Germinal center (tissue), 1 donor: Measurements from ENCODE around the gene CMKLR1.

ENCODE experiments used
- DNase-seq: peaks from one replicate; pipeline ENCODE4 v3.0.0; 2012; ENCODE audit warnings: mixed read lengths, low spot score

Gene CMKLR1

DNA sequence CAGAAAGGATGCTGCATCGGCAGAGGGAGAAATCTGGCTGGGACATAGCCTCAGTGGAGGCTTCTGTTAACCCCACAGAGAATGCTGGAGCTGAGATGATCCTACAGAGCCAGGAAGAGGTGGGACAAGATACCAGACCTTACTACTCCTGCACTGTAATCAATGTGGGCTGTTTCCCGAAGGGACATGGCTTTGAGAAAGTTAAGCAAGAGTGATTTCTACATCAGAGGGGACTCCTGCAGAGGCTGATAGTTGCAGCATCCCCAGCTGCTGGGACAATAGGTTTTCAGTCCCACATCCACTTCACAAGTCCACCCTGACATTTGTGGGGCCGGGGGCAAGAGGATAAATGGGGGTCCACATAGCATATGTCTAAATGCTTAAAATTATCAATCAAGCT, 22.5 kb upstream of the CMKLR1 start:
- DNase-seq: no peak

DNA sequence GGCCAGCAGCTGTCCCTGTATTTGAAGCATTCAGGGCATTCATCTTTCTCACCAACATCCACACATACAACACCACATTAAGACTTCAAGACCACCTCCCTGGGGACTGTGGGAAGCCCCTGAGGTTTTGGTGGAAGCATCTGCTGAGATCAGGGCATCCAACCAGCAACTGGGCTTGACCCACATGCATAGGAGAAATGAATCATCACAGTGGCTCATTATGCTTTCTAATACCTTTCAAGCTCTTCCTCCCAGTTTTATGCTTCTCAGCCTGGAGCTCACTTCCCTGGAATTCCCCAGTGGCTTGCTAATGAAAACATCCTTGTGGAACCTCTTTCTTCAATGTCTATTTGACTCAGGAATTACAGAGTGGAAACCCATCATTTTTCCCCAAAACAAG, 21.4 kb upstream of the CMKLR1 start:
- no peak for DNase-seq

- DNase-seq: no peak
Observed at GRCh38 chr12:108360057-108360456, 20.9 kb upstream of the CMKLR1 start.

DNA sequence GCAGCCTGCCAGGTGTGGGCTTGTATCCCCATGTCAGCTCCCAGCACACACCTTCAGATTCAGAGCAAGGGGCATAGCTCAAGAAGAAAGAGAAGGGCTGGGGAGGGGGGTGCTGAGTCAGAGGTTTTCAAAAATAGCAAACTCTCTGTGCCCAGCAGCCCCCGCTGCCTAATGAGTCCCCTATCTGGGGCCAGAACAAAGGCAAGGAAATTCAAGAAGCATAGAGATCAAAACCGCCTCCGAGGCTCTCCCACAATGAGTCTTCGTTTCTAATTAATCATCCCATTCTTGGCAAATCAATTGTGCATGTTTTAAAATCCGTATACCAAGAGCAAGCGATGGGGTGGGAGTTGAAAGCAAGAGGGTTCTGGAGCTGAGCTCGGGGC, 19.5 kb upstream of the CMKLR1 start:
- DNase-seq: no peak

DNA sequence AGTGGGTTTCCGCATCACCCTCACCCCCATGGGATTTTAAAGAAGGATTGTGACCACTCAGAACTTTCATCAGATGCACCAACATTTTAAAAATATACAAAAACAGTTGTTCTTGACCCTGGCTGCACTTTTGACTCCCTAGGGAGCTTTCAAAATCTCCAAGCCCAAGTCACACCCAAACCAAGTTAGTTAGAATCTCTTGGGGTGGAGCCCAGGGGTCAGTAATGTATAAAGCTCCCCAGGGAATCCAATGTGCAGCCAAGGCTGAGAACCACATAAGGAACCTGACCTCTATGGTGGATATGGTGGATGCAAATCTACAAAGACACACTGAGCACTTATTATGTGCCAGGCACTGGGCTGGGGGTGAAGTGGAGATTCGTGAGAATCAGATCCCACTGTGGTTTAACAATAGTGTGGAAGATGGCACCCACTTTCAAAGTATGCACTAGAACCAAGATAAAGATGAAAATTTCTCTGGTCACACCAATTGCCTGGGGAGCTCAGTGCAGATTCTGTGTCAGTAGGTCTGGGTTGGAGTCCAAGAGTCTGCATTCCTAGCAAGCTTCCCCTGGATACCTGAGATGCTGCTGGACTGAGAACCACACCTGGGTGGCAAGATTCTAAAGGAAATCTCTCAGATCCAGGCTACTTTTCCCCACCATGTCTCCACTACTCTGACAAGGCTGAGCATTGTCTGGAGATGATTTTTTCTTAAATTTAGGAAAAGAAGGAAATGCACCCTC, 18.9 kb upstream of the CMKLR1 start:
- no peak for DNase-seq

DNA sequence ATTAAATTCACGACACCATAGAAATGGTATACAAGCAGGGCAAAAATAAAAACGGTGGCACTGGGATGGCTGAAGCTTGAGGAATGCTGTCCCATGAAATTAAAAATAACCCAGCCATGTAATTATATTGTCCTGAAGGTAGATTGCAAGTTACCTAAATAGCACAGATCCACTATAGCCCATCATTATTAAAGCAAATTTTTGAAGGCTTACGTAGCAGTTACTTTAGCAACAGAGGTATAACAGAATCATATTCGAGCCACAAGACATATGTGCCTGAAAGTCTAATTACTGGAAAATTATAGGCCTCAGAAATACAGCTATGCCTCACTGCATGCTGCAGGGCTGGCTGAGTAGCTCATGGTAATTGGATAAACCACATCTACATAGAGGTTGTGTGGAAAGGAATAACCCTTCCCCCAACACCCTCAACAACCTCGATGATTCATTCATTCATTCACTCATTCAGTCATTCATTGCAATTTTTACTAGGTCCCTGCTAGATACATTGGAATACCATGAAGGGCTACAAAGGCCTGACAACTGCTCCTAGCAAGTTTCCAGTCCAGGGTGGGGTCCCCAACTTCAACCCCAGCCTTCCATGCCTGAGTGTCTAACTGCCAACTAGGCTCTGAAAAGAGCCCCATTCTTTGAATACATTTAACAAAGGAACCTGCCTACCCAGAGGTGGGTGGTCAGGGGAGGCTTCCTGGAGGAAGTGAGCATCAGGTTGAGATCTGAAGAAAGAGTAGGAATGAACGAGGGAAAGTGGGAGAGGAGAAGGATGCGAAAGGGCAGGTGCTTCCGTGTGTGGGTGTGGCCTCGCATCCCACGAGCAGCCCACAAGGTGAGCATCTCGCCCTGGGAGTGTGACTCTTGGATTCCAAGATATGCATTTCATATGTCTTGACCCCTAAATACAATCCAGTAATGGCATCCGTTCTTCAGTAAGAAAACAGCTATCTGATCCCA, 18.0 kb upstream of the CMKLR1 start:
- no peak for DNase-seq

DNA sequence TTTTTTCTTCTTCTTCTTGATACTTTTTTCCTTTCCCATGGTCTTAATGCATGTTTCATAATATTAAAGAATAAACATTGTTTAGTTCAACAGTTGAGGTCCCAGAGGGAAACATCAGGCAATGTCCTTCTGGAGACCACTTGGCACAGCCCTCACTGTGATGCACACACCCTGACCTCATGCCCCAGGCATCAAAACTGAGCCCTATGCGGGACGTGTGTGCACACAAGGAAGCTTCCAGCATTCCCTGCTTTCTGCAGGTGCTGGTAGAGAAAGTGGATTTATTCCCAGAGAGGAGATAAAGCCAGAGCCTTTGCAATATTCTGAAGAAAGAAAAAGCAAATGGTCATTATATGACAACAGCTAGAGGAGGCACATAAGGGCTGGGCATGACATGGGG, 16.0 kb upstream of the CMKLR1 start:
- no peak for DNase-seq

GRCh38 chr12:108352591-108352990, 13.5 kb upstream of the CMKLR1 start:
- DNase-seq: no peak

GRCh38 chr12:108350511-108350910, 11.4 kb upstream of the CMKLR1 start:
- no peak for DNase-seq

DNA sequence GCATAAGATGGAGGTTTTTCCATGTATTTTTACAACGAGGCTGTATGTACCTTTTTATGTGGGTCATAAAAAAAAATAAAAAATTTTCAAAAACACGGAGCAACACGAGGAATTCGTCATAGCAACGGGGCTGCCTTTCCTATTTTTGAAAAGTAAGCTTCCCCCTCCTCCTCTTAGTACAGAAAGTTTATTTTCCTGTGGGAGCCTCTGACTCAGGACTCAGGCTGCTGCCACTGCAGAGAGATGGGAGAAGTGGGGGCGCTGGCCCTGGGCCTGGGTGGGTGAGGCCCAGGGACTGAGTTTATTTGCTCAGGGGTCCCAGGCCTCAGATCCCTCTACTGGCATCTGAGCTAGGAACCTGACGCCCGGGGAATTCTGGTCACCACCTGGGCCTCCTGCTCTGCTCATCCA, 10.2 kb upstream of the CMKLR1 start:
- DNase-seq: no peak

GRCh38 chr12:108348842-108349241, 9.7 kb upstream of the CMKLR1 start:
- DNase-seq: no peak

DNA sequence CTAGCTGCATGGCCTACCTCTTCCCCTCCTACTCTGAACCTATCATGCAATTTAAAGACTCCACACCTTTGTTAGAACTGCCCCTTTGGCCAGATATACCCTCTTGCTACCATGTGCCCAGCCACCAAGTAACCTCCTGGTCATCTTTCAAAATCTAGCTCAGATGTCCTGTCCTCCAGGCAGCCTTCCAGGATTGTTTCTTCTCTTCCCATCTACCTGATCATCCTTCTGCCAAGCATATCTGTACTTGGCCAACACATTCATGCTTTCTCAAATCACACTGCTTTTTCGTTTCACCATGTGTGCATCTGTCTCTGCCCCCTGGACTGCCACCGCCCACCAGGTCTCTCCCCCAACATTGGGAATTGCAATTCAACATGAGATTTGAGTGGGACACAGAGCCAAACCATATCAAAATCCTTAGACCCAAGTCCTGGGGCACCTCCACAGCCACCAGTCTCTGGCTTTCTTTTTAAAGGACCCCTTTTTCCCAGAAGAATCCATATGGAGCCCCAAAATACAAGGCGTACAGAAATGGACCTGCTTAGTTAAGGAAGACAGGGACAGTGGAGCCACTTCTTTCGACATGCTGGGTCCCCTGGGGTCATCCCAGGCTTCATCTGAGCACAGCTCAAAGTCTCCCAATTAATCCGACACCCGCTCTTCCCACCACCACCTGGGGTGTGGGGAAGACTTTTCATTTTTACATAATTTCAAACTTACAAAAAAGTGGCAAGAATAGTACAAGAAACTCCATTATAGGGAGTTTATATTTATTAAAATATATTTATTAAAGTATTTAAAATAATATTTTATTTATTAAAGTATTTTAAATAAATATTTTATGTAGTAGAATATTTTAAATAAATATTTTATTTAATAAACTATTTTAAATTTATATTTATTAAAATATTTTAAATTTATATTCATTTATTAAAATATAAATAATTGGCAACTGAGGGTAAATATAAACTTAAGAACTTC, 7.9 kb upstream of the CMKLR1 start:
- DNase-seq: no peak

DNA sequence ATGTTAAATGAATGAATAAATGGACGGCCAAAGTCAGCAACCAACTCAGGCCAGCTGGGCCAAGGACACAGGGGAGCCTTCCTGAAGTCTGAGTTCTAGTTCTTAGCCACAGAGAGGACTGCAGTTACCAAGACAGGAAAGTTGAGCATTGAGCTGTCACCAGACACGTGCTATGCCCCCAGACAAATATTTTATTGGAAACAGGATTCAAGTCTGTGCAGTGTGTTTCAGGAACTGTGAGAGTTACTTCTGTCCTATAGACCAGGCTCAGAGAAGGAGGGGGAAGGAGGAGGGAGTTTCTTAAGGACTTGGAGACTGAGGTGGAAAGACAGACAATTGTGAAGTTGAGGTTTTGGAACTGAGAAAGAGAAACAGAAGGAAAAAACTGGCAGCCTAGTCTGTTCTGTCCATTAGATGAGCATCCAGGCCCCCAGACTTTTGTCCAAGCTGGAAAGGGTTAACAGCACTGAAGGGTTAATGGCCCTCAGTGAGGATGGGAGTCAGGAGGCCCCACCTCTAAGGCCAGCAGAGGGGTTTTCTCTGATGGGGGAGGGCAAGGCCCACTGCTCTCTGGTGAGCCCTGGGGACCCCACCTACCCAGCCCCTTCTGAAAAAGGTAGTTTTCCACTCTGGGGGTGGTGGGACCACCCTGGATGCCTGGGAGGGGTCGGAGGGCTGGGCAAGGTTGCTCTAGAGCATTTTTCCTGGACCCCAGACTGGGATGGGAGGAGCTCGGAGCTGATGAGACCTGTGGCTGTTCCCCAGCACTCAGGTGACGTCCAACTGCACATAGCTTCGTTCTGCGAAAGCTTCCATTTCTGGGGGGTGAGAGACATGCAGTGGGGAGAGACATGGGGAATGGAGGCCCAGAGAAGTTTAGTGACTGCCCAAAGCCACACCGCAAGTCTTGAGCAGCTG, 6.9 kb upstream of the CMKLR1 start:
- no peak for DNase-seq

DNA sequence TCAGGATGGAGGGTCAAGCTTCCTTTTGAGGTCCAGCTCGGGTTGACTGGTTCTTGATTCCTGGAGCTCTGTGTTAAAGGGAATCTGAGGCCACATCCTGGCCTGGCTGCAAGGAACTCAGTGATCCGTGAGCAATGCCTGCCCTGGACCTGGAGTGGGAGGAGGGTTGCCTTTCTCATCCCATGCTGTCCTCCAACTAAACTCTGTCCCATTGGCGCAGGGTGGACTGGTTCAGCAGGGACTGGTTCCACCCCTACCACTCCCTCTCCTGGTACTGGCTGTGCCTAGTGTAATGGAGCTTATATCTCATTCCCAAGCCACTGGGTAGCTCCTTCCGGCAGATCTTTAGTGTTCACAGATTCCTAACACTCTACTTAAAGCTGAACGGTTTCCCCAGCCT, 3.9 kb upstream of the CMKLR1 start:
- DNase-seq: no peak

GRCh38 chr12:108341854-108342847, 3.0 kb upstream of the CMKLR1 start:
- no peak for DNase-seq

DNA sequence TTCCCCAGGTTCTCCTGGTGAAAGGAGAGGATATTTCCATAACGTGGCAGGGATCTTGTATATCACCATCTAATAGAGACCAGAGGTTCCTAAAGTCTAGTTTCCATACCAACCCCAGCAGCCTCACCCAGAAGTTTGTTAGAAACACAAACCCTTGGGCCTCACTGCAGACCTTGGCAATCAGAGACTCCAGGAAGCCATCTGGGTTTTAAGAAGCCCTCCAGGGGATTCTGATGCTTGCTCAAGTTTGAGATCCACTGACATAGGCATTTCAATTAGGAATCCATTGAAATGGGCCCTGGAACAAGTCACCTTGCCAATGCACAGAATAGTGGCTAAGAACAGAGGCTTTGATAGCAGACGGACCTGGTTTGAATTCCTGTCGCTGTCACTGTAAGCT, 2.2 kb upstream of the CMKLR1 start:
- no peak for DNase-seq

DNA sequence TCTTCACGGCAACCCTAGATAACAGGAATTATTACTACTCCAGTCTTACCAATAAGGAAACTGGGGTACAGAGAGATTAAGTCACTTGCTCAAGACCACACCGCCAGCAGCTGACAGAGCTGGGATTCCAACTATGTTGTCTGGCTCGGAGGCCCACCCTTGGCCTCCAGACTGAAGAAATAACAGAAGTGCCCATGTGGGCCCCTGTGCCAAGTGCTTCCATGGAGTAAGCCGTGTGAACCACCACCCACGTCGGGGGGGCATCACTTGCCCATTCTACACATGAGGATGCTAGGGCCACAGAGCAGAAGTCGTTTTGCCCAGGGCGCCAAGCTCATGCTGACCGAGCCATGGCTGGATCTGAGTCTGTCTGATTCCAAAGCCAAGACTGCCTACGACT, 926 bp upstream of the CMKLR1 start:
- DNase-seq: no peak

DNA sequence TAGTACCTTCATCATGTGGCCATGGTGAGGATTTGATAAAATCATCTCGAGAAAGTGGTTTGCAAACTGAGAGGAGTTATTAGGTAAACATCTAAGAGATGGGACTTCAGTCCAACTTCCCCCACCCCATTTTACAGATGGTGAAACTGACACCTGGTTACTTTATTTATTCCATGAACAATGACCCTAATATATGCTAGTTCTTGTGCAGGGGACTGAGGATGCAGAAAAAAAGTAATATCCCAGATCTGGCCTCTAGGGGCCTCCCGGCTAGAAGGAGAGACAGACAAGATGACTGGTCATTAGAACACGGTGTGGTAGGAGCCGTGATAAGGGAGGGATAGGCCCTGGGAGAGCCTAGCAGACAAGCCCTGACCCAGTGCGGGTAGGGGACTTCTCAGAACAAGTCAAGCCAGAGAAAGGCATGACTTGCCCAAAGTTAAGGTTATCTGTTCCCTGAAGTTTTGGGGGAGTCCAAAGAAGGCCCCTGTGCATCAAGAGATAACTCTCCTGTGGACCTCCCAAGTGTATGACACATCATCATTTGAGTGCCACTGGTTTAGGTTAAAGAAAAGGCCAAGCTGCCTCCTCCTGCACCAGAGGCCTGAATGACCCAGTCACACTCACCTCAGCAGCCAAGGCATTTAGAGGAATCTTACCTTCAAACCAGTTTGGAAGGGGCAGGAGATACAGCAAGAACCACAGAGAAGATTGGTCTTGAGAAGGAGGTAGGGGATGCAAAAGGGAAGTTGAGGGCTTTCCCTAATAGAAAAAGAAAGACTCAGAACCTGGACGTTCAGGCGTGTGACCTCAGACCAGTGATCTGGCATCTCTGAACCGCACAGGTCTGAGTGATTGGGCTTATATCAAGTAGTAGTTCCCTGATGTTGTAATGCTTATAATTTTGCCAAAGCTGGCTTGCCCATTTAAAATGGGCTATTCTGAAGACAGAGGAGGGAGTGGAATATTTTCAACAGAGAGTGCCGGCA, 1.6 kb downstream of the CMKLR1 start:
- DNase-seq: peak; percentile 19
